Adrenal gland (tissue), 12 donors: ENCODE data around the gene CAMK1D. TPM values are rescaled to one million over a fixed set of nuclear protein-coding genes. Genes with fewer than 3 reads are reported as not detected.

Experiments used
- DNase-seq, 7 donors: peaks; one replicate each; pipeline ENCODE4 v3.0.0-alpha.2; 2019 to 2020
- H3K27ac ChIP-seq, 5 donors: fragments of 200-600 bp; sonication (generic) in 4 of 5; 1 replicate in 3 of 5; 2 replicates in 2 of 5; pipeline versions ENCODE4 v1.5.1 to v1.8.0; 2016 to 2020; ENCODE audit warnings: mild to moderate bottlenecking in 1 of 5
- H3K27me3 ChIP-seq: fragments of 200-600 bp; 2 replicates; pipeline ENCODE4 v1.8.0; 2021
- H3K36me3 ChIP-seq, 2 donors: fragments of 200-600 bp; replicated peaks in 1 of 2; 1 replicate in 1 of 2; 2 replicates in 1 of 2; pipeline versions ENCODE4 v1.5.1 to v1.8.0; 2018 to 2022
- H3K4me1 ChIP-seq, 2 donors: fragments of 200-600 bp; replicated peaks in 1 of 2; 1 replicate in 1 of 2; 2 replicates in 1 of 2; pipeline versions ENCODE4 v1.5.1 to v1.8.0; 2018 to 2021
- H3K4me3 ChIP-seq, 4 donors: fragments of 200-600 bp; sonication (generic) in 3 of 4; one replicate each; pipeline ENCODE4 v1.5.1; 2016 to 2018
- H3K9me3 ChIP-seq, 3 donors: fragments of 200-600 bp; sonication (generic) in 1 of 3; replicated peaks in 1 of 3; 1 replicate in 2 of 3; 2 replicates in 1 of 3; pipeline versions ENCODE4 v1.5.1 to v1.8.0; 2016 to 2021
- CTCF ChIP-seq, 6 experiments: fragments of 450-650 bp in 4 of 6; fragments of 200-600 bp in 2 of 6; sonication (generic) in 1 of 6; IDR thresholded peaks; 1 replicate in 5 of 6; 2 replicates in 1 of 6; pipeline versions ENCODE4 v1.5.1 to v1.8.0; 2016 to 2021; ENCODE audit warnings: antibody characterized with exemption in 6 of 6, mild to moderate bottlenecking in 2 of 6, moderate library complexity in 1 of 6
- POLR2A ChIP-seq, 2 donors: fragments of 450-650 bp; IDR thresholded peaks; one replicate each; pipeline ENCODE4 v1.6.1; 2017; ENCODE audit warnings: antibody characterized with exemption in 2 of 2, mild to moderate bottlenecking in 2 of 2, moderate library complexity in 1 of 2
- WGBS, 4 donors: extraction: QIAGEN DNeasy Blood & Tissue Kit in 2 of 4; methylation state at CpG; one replicate each; pipeline versions ENCODE4 v1.1.5 to v1.1.7; 2013 to 2017; 5-methylcytosine and 5-hydroxymethylcytosine counted together
- intact Hi-C, 2 donors: fragments of 100-400 bp; cut with DNase I; formaldehyde crosslinking; loops; one replicate each; pipeline versions ENCODE4 v1.14.1 to v1.15.0; 2022 to 2023
- polyA plus RNA-seq, 3 donors: library from polyadenylated mRNA; stranded (reverse); fragments of 200-250 nt in 2 of 3; fragments of 350-450 nt in 1 of 3; fragmentation: Illumina TruSeq in 1 of 3; extraction: RNeasy Lipid Tissue Mini Kit (QIAGEN cat#74804) in 1 of 3; gene quantifications; one replicate each; pipeline ENCODE4 v1.2.3, GENCODE V29; 2013 to 2014
- total RNA-seq, 9 donors: library from RNA; depleted of rRNA in 4 of 9; stranded (reverse); fragments of >200 nt in 4 of 9; fragments of 120-200 nt in 1 of 9; fragmentation: NEBNext Ultra II Directional in 1 of 9; extraction: Animal tissue kit (Norgen Biotek cat#: 25700) in 1 of 9; gene quantifications; one replicate each; pipeline versions ENCODE4 v1.1.0 to v1.2.4, GENCODE V29; 2013 to 2023
- donor health status: healthy with polysubstance abuse.
- donor health status: Bipolar disorder and iron deficiency.
- donor health status: DM: yes; HTN: yes; CAD: no.
- donor health status: DM: no; HTN: no; CAD: no.
- donor health status: DM: no; HTN: no; CAD: no.
- donor health status: DM: yes; HTN: yes; CAD: no.

The CAMK1D gene
- total and polyA plus RNA-seq, 12 donors, result 2.3 to 9.4 (median 6.5) TPM

- Histone ChIP-seq H3K9me3 (no peaks in the 10 kb centered on the region), H3K4me3 (no peak overlapping the region), H3K27me3 (no peaks in the 10 kb centered on the region), H3K27ac (no peak overlapping the region), H3K4me1 (no peaks in the 10 kb centered on the region), H3K36me3 (no peaks in the 10 kb centered on the region)
- intact Hi-C loops, result no loop called here
- 79 to 88% (median 83%) methylated on average over 3 of the region's 3 CpGs for WGBS, 4 donors
- DNase-seq, result no peak
- TF ChIP-seq CTCF (IDR thresholded peaks at IDR 0.05) (no peak), POLR2A (IDR thresholded peaks at IDR 0.05) (no peak)
Observed at GRCh38 chr10:12636571-12636970, 287.2 kb downstream of the CAMK1D start.

DNA sequence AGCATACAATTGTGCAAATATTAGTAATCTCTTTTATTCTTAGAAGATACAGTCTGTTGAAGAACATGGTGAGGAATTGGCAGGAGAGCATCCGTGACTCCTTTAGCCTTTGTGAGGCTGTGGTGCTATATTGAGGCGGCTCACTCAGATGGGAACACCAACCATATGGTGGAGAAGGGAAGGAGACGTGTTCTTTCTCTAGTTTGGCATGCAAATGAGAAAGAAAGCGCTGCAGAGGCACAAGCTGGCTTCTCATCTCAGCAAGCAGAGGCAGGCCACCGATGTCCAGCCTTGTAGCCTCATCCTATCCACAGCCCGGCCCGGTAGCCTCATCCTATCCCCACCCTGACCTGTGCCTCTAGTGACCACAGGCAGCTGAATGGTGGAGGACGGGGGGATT lies 288.3 kb downstream of the CAMK1D start:
- H3K9me3 ChIP-seq, result no peaks in the 10 kb centered on the region
- no peak overlapping the region for H3K27ac ChIP-seq
- H3K27me3 ChIP-seq, result no peaks in the 10 kb centered on the region
- H3K4me3 ChIP-seq, result no peak overlapping the region
- WGBS, 4 donors, result 87 to 95% (median 92%) methylated on average over 8 of the region's 8 CpGs
- no peaks in the 10 kb centered on the region for H3K4me1 ChIP-seq
- TF ChIP-seq POLR2A (IDR thresholded peaks at IDR 0.05) (no peak), CTCF (IDR thresholded peaks at IDR 0.05) (no peak)
- H3K36me3 ChIP-seq, result no peaks in the 10 kb centered on the region
- intact Hi-C loops, result no loop called here
- no peak for DNase-seq

- Histone ChIP-seq H3K9me3 (no peaks in the 10 kb centered on the region), H3K4me1 (no peaks in the 10 kb centered on the region), H3K27ac (no peak overlapping the region), H3K36me3 (no peaks in the 10 kb centered on the region), H3K4me3 (no peak overlapping the region), H3K27me3 (no peaks in the 10 kb centered on the region)
- intact Hi-C loops, result no loop called here
- WGBS, 4 donors, result 68 to 82% (median 76%) methylated on average over 7 of the region's 7 CpGs
- no peak for DNase-seq
- TF ChIP-seq CTCF (IDR thresholded peaks at IDR 0.05), result no peak
- no peak for TF ChIP-seq POLR2A (IDR thresholded peaks at IDR 0.05)
Observed at GRCh38 chr10:12638103-12638502, 288.8 kb downstream of the CAMK1D start.

- Histone ChIP-seq H3K27me3 (no peaks in the 10 kb centered on the region), H3K27ac (no peak overlapping the region), H3K4me3 (no peak overlapping the region), H3K4me1 (no peaks in the 10 kb centered on the region), H3K9me3 (no peaks in the 10 kb centered on the region), H3K36me3 (no peaks in the 10 kb centered on the region)
- intact Hi-C loops, result no loop called here
- DNase-seq, result no peak
- 85 to 93% (median 89%) methylated on average over 11 of the region's 11 CpGs for WGBS, 4 donors
- TF ChIP-seq CTCF (IDR thresholded peaks at IDR 0.05) (no peak), POLR2A (IDR thresholded peaks at IDR 0.05) (no peak)
Observed at GRCh38 chr10:12638781-12639180, 289.4 kb downstream of the CAMK1D start.
